HG03175 (cell line): ENCODE measurements around the gene ERG28.
"Not testable (repeated sequence)": the region's sequence is repeated elsewhere in the genome, so short reads cannot be mapped to it uniquely, and the experiment has no call there.

ENCODE experiments used
- ATAC-seq: cut with Tn5 transposase; IDR thresholded peaks from one replicate; pipeline ENCODE4 v1.9.1; 2021; ENCODE audit warnings: mild to moderate bottlenecking, moderate library complexity; ENCODE audit not compliant: unreplicated experiment

The ERG28 gene

DNA sequence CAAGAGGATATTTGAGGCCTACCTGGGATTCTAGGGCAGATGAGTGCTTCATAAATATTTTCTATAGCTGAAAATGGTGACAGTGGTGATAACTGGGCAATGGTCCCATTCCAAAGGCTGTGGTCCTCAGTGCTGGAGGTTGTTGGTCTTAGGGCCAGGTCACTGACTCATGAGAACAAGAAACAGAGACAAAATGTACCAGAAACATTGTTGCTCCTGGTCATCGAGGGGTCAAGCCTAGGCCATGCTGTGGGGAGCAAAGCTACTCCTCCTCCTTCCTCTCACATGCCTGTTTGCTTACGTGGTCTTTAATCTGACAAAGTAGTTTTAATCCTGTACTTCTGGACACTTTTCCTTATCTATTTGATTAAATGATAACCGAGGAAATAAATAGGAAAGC is 33.8 kb downstream of the ERG28 start:
- ATAC-seq = no peak

DNA sequence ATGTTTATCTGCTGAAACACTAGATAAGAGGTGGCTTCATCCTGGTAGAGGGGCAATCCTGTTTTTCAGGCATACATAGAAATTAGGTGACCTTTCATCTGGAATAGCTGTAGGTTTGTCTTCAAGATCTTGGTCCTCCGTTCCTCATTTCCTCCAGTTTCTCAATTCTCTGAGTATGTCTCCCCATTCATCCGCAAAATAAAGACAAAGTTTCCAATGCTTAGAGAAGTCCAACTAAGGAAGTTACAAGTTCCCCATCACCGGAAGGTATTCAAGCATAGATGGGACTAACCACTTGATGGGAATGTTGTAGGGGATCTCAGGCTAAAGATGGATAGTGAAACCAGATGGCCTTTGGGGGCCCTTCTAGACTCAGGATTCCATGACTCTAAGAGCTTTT is 34.3 kb downstream of the ERG28 start:
- no peak for ATAC-seq

- ATAC-seq = no peak
Observed at GRCh38 chr14:75625034-75625433, 35.6 kb downstream of the ERG28 start.

DNA sequence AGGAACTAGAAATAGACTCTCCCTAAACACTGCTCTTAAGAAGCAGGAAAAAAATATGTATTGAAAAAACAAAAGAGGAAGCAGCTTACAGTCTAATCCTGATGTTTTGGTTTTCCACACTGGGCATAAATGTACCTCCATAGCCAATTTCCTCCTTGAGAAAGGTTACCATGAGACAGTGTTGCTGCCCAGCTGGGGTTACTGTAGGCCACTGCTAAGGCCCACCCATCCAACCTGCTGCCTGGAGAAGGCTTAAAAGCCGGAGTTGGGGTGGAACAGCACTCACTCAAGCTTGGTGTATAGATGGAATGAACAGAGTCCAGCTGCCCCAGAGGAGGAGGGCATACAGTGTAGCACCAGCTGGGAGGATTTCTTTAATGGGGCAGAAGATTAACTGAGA is 41.1 kb downstream of the ERG28 start:
- no peak for ATAC-seq

DNA sequence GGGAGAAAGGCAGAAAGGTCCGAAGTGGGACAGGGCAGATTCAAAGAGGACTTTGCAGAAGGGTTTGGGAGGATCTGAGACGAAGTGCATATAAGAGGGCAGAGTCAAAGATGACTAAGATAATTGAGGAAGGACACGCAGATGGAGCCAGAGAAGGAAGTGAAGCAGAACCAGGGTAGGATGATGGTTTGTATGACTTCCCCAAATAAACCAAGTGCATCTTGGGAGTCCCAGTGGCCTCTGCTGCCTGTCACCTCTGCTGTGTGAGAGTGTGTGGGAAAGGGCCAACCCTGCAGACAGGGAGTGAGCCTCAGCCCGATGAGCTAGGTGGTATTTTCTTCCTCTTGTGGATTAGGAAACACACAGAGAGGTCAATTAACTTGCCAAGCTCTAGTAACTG is 45.5 kb downstream of the ERG28 start:
- no peak for ATAC-seq

DNA sequence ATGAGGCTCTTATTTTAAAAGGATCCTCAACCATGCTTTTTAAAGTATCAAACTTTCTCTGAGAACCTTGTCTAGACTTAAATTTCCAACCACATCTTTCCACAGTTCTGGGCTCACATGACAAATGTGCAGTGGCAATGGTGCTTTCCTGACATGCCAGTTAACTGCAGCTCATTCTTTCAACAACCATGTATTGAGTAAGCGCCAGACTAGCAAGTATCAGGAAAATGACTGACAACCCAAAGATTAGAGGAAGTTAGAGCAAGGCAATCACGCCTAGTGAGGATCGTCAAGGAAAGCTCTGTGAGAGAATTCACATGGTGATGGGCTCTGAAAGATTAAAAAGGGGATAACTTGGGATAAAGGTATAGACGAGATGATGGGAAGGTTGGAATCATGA is 46.5 kb downstream of the ERG28 start:
- ATAC-seq = no peak

- no peak for ATAC-seq
Observed at GRCh38 chr14:75612157-75612556, 48.5 kb downstream of the ERG28 start.

- no peak for ATAC-seq
Observed at GRCh38 chr14:75610834-75611233, 49.8 kb downstream of the ERG28 start.

DNA sequence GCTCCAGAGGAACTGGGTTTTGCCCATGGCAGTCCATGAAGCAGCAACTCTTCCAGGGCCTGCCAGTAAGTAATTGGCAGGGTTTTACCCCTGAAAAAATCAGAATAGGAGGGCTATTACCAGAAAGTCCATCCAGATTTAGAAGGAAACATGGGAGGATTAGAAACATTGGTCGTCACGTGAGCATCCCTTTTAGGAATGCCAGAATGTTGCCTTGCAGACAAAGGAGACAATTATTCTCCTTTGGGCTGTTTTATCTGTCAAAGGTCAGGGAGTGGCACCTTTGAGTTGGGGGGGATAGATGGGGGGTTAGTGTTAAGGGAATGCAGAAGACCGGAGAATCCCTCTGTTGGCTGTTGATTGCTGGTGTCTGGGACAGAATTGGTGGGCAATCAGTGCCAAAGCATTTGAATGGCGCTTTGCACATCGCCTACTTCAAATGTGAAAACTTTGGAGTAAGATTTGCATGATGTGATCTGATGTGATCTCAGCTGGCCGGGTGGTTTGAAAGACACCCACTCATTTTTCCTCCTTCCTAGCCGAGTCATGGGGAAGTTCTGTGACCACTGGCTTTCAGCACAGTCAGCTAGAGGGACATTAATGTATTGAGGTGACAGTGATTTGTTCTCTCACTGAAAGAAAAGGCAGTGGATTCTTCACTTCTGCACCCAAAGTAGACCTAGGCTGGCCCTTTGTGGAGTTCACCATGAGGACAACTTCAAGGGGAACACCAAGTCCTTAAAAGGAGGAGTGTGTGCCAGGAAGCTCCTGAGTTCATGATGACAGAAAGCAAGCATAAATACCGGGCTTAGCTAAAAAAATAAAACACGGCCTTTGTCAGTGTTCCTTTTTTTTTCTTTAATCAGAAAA is 50.8 kb downstream of the ERG28 start:
- ATAC-seq = no peak

DNA sequence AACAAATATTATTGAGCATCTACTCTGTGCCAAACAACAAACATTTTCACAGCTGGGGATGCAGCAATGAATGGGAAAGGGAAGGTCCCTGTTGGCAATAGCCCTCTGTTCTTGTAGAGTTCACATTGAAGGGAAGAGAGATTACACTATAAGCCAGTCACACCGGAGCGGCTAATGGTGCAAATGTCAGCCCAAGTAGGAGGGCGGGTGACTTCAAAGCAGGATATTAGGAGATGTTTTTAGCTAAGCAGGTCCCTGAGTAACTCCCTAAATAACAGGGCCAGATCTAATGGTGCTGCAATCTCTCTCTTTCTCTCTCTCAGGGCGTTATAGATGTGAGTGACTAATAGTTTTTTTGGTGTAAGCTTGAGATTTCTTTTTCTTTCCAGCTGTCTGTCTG is 51.6 kb downstream of the ERG28 start:
- ATAC-seq = no peak

- ATAC-seq = no peak
Observed at GRCh38 chr14:75607842-75608640, 52.6 kb downstream of the ERG28 start.

GRCh38 chr14:75607044-75607443 is 53.6 kb downstream of the ERG28 start:
- ATAC-seq = no peak

DNA sequence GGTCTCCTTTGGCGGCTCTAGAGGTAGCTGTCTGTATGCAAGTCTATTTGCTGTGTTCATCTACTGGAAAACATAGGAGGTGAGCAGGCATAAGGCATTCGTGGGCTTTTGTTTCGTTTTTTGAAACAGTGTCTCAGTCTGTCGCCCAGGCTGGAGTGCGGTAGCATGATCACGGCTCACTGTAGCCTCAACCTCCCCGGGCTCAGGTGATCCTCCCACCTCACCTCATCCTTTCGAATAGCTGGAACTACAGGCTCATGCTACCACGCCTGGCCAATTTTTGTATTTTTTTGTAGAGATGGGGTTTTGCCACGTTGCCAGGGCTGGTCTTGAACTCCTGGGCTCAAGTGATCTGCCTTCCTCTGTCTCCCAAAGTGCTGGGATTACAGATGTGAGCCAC is 54.8 kb downstream of the ERG28 start:
- ATAC-seq = no peak

GRCh38 chr14:75604979-75605851 is 55.5 kb downstream of the ERG28 start:
- no peak for ATAC-seq

GRCh38 chr14:75602503-75602902 is 58.2 kb downstream of the ERG28 start:
- no peak for ATAC-seq

GRCh38 chr14:75601061-75601460 is 59.6 kb downstream of the ERG28 start:
- not testable (repeated sequence) for ATAC-seq

DNA sequence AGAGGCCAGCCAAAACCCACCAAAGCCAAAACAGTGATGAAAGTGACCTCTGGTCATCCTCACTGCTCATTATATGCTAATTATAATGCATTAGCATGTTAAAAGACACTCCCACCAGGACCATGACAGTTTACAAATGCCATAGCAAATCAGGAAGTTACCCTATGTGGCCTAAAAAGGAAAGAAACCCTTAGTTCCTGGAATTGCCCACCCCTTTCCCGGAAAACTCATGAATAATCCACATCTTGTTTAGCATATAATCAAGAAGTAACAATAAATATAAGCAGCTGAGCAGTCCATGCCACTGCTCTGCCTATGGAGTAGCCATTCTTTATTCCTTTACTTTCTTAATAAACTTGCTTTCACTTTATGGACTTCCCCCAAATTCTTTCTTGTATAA is 60.6 kb downstream of the ERG28 start:
- not testable (repeated sequence) for ATAC-seq
